Activated T-cell treated with anti-CD3 and anti-CD28 coated beads, Interleukin-2, amount 50 U/mL, for 1 hour (primary cell): ENCODE measurements around the gene PIM1.
"Not testable (repeated sequence)": the region's sequence is repeated elsewhere in the genome, so short reads cannot be mapped to it uniquely, and the experiment has no call there.

Experiments used
- DNase-seq: peaks from one replicate; pipeline ENCODE4 v3.0.0-alpha.2; 2020

Gene PIM1

GRCh38 chr6:37169496-37170272 is at the start of gene PIM1:
TSS of gene PIM1 (plus strand) at chr6:37170152. CDS start at chr6:37170576, 424 bp downstream.
- peak; percentile 99 for DNase-seq

GRCh38 chr6:37121556-37121955 is 48.4 kb upstream of the PIM1 start:
- no peak for DNase-seq

GRCh38 chr6:37122861-37123260 is 47.1 kb upstream of the PIM1 start:
- no peak for DNase-seq

DNA sequence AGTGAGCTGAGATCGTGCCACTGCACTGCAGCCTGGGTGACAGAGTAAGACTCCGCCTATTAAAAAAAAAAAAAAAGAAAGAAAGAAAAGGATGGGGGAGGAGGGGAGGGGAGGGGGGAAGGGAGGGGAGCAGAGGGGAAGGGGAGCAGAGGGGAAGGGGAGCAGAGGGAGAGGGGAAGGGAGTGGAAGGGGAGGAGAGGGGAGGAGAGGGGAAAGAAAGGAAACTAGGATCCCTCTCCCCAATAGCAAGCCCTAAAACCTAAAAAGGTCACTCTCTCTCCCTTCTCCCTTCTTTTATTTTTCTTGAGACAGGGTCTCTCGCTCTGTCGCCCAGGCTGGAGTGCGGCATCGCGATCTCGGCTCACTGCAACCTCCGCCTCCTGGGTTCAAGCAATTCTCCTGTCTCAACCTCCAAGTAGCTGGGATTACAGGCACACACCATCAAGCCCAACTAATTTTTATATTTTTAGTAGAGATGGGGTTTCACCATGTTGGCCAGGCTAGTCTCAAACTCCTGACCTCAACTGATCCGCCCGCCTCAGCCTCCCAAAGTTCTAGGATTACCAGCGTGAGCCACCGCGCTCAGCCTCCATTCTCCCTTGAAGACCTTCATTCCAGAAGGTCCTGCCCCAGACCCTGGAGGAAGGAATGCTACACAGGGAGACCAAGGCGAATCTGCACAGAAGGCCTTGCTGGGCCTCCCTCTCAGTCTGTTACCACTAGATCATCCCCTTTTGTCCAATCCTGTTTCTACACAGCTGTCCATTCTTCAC is 45.8 kb upstream of the PIM1 start:
- DNase-seq: no peak

- DNase-seq: no peak
These were observed 44.0 kb upstream of the PIM1 start for GRCh38 chr6:37125774-37126492.

- no peak for DNase-seq
These were observed 43.4 kb upstream of the PIM1 start for GRCh38 chr6:37126493-37126958.

- DNase-seq: no peak
These were observed 42.9 kb upstream of the PIM1 start for GRCh38 chr6:37126961-37127616.

GRCh38 chr6:37127961-37128862 is 41.7 kb upstream of the PIM1 start:
- DNase-seq: no peak

- DNase-seq: not testable (repeated sequence)
These were observed 41.0 kb upstream of the PIM1 start for GRCh38 chr6:37128863-37129443.

DNA sequence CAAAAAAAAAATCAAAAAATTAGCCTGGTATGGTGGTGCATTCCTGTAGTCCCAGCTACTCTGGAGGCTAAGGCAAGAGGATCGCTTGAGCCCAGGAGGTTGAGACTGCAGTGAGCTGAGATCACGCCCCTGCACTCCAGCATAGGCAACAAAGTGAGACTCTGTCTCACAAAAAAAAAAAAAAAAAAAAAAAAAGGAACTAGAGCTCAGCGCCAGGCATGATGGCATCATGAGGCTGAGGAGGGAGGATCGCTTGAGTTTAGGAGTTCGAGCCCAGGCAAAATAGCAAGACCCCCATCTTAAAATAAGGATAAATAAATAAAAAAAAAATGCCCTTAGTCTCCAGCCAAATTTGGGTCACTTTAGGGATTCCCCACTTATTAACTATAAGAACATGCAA is 40.4 kb upstream of the PIM1 start:
- no peak for DNase-seq

GRCh38 chr6:37130704-37131103 is 39.2 kb upstream of the PIM1 start:
- DNase-seq: no peak

DNA sequence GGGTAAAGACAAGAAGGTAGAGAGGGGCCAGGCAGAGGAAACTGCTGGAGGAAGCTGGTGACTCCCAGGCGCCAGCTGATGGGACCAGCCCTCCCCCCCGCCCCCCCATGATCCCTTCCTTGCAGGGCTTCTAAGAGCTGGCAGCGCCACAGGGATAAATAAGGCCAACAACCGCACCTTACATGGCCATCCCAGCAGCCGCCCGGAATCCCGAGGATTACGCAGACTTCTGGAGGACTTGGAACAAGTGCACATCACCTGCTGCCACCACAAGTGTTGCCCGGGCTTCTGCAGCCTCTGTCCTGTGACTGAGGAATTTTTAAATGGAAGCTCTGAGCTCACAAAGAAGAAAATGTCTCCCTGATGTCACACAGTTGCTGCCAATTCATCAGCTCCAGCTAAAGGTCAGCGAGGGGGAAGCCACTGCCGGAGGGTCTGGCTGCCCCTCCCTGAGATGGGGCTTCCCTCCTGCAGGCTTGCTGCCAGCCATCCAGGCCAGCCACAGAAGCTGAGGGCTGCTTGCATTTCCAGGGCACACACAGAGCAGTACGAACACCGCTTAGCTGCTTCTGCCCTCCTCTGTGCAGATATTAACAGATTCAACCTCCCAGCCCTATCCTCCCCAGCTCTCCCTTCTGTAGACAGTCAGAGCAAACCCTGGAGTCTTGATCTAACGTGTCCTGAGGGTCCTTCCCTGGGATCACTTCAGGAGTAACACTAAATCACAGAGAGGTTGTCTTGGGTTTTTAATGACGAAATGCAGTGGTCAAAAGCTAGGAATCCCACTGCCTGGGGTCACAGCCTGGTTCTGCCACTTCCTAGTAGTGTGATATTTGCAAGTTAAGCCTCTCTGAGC is 38.6 kb upstream of the PIM1 start:
- no peak for DNase-seq

DNA sequence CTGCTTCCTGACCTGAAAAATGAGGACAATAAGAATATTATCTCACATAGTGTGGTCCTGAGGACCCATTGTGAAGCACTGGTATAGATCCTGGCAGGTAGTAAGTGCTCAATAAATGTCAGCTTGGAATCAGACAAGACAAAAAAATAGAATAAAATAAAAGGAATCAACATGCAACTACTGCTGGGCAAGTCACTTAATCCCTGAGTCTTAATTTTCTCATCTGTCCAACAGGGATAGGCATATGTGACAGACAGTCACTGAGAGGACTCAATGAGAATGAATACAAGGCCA is 38.0 kb upstream of the PIM1 start:
- no peak for DNase-seq

GRCh38 chr6:37134036-37134395 is 35.9 kb upstream of the PIM1 start:
- DNase-seq: no peak

DNA sequence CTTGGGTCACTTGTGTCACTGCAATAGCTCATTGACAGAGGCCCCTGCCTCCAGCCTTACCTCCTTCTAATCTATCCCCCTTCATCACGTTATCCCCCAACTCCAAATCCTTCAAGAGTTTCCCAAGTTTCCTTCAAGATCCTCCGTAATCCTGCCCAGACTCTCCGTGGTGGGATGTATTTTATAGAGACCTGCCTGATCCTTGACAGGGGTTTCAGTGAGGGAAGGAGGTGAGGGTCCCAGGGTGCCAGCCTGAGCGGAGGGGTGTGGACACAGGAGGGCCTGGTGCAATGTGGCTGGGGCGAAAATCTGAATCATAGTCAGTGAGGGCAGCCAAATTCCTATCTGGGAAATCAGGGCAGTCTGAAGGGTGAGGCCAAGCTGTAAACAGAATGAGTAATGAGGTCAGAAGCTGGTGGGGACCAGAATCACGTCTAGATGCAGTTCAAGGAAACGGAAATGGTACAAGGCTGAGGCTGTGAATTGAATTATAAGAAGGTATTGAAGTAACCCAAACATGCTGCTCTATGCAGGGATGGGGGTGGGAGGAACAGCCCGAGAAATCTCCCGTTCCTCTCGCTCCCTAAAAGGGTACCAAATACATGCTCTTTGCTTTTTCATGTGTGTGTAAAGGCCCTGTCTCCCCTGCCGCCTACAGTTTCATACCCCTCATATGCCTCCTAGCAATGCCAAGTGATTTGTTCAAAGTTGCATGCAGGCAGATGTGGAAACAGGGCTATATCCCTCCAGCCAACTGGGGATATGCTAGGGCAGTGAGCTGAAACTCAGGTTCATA is 35.4 kb upstream of the PIM1 start:
- DNase-seq: peak; percentile 24

DNA sequence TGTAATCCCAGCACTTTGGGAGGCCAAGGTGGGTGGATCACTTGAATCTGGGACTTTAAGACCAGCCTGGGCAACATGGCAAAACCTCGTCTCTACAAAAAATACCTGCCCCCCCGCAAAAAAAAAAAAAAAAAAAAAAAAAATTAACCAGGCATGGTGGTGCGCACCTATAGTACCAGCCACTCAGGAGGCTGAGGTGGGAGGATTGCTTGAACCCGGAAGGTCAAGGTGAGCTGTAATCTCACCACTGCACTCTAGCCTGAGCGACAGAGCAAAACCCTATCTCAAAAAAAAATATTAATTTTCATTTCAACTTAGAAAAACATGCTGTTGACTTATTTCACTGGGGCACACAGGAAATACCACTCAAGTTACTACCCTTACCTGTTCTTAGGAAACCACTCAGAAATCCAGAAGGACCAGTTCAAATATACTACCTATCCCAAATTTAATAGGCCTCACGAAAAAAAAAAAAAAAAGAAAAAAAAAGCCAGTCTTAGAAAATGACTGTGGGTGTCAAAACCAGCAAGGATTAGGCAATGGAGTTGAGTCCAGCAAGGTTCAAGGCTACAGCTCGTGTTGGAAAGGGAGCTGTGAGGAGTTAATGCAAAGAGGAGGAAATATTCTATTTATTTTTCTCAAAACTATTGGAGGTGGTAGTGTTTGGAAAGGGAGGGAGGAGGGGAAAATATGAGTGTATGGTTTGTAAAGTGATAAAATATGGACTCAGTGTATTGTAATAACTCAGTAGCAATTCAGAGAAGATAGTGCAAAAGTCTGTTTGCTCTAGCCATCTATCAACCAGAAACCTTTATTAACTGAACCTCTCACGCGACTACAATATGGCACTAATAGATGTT is 33.9 kb upstream of the PIM1 start:
- no peak for DNase-seq

DNA sequence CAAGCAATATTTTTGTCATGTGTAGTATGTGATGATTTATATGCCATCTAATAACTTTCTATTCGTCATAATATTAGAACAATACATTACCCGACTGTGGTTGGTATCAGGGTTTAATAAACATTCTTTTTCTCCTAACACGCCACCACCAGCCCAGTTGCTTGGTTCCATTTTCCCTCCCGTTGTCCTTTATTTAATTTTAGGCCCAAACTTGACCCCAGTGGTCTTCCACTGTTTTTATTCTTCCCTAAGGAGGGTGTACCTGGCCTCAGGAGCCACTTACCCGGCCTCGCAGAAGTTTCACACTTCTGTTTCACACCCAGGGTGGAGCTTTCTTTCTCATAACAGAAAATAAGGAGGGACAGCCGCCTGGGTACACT is 33.1 kb upstream of the PIM1 start:
- DNase-seq: no peak

DNA sequence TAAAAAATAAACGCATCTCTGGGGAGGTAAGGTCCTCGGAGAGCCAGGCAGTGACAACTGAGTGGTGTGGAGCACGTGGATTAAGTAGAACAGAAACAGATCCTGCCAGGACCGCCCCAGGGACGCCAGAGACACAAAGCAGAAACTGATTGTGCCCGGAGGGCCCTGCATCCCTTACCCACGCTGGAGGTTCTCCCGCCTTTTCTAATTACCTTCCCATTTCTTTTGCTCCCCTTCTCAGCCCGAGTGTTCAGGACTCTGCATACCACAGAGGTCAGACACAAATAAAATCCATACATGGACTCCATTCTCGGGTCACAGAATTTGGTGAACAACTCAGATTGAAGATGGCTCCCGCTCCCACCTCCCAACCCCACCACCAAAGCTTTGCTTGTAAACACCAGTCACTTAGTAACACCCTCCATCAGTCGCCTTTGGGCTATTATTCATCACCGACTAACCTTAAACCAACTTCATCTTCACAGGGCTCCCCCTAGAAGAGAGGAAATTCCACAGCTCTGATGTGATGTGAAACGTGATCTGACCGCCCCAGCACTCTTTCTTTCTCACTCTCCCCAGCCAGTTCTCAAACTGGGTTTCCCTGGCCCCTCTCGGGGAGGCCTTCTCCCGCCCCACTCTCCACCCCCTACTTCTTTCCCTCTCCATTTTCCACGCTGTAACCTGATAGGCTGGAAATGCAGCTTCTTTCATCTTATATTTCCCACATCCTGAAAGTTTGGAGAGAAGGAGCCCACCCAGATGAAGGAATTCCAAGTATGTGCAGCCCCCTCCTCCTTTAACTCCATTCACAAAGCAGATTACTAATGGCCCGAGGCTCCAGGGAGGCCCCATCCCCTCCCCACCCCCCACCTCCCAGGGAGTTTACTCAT is 32.5 kb upstream of the PIM1 start:
- no peak for DNase-seq
